HepG2 (cell line): ENCODE results near the gene OSCP1. TPM values are rescaled to one million over a fixed set of nuclear protein-coding genes. Genes with fewer than 3 reads are reported as not detected.

Experiments used
- ATAC-seq: fragments of 200-7000 bp; cut with Tn5 transposase; 3 replicates; pipeline ENCODE4 v1.9.1; 2020; ENCODE audit warnings: mild to moderate bottlenecking, moderate library complexity
- BruUV-seq: library from RNA; stranded (reverse); fragments of 400-500 nt; replicated peaks from 2 replicates; lab custom pipeline; 2021; lab: Mats Ljungman, UMichigan
- CTCF ChIA-PET: fragments of 300-600 bp; formaldehyde crosslinking; extraction: SDS; loops from one replicate; lab custom pipeline; 2021; ENCODE audit warnings: low total read pairs, inconsistent platforms, low intra/inter-chr PET ratio; lab: Yijun Ruan, JAX
- POLR2A ChIA-PET: fragments of 350-600 bp; sonication (Branson Sonifier 250); formaldehyde crosslinking; loops from one replicate; lab custom pipeline; 2020; ENCODE audit warnings: antibody characterized with exemption, inconsistent platforms; lab: Yijun Ruan, JAX
- DNase-seq: peaks from one replicate; pipeline ENCODE4 v3.0.0-alpha.2; 2015; ENCODE audit warnings: low spot score
- FAIRE-seq: peaks from 3 replicates; lab custom pipeline; 2011; peaks lifted over from hg19 to GRCh38; lab: Jason Lieb, UNC
- H2AFZ ChIP-seq: one replicate; pipeline ENCODE4 v1.6.1; 2011; ENCODE audit warnings: low read length, inconsistent platforms
- H3K27ac ChIP-seq: fragments of 300-600 bp; 3 replicates; pipeline ENCODE4 v1.8.0; 2011; ENCODE audit warnings: mixed run types, mild to moderate bottlenecking, mixed read lengths, low read length, inconsistent platforms; ENCODE audit not compliant: insufficient read depth; ENCODE audit errors: extremely low read length
- H3K27me3 ChIP-seq, 2 experiments: fragments of 200-600 bp in 1 of 2; 2 replicates in 1 of 2; 3 replicates in 1 of 2; pipeline versions ENCODE4 v1.6.0 to v1.8.0; 2011; ENCODE audit warnings: low read length in 2 of 2, mild to moderate bottlenecking in 2 of 2, moderate library complexity in 2 of 2, inconsistent platforms in 1 of 2; ENCODE audit not compliant: insufficient read depth in 2 of 2, control insufficient read depth in 1 of 2
- H3K36me3 ChIP-seq, 2 experiments: fragments of 200-600 bp in 1 of 2; replicated peaks in 1 of 2; 2 replicates in 1 of 2; 3 replicates in 1 of 2; pipeline versions ENCODE4 v1.5.1 to v1.8.0; 2011; ENCODE audit warnings: low read length in 2 of 2, inconsistent platforms in 1 of 2; ENCODE audit not compliant: insufficient read depth in 2 of 2, control insufficient read depth in 1 of 2
- H3K4me1 ChIP-seq: 2 replicates; pipeline ENCODE4 v1.5.1; 2012; ENCODE audit warnings: low read length, inconsistent platforms; ENCODE audit not compliant: insufficient read depth
- H3K4me2 ChIP-seq: 2 replicates; pipeline ENCODE4 v1.6.0; 2011; ENCODE audit warnings: low read depth, low read length, inconsistent platforms
- H3K4me3 ChIP-seq, 3 experiments: fragments of 200-600 bp in 1 of 3; sonication (generic), shearing (Covaris generic) in 1 of 3; replicated peaks in 1 of 3; 2 replicates each; pipeline ENCODE4 v1.5.1; 2011 to 2016; ENCODE audit warnings: low read length in 3 of 3, inconsistent platforms in 2 of 3, low read depth in 2 of 3, mild to moderate bottlenecking in 2 of 3, control low read depth in 1 of 3, mixed read lengths in 1 of 3; ENCODE audit not compliant: insufficient read depth in 1 of 3
- H3K79me2 ChIP-seq: one replicate; pipeline ENCODE4 v1.6.1; 2011; ENCODE audit warnings: low read length, inconsistent platforms; ENCODE audit not compliant: insufficient read depth
- H3K9ac ChIP-seq: 2 replicates; pipeline ENCODE4 v1.6.0; 2011; ENCODE audit warnings: mild to moderate bottlenecking, low read depth, low read length, inconsistent platforms; ENCODE audit not compliant: insufficient read depth
- H3K9me3 ChIP-seq: 2 replicates; pipeline ENCODE4 v1.5.1; 2012; ENCODE audit warnings: mild to moderate bottlenecking, low read length
- H4K20me1 ChIP-seq: 2 replicates; pipeline ENCODE4 v1.6.0; 2011; ENCODE audit warnings: inconsistent platforms, mild to moderate bottlenecking, low read length, moderate library complexity; ENCODE audit not compliant: insufficient read depth
- ZNF12 ChIP-seq: sonication (generic); formaldehyde crosslinking; IDR thresholded peaks from 2 replicates; pipeline ENCODE4 v1.5.0; 2020; ENCODE audit warnings: missing genetic modification reagents
- ZNF432 ChIP-seq: sonication (generic); formaldehyde crosslinking; IDR thresholded peaks from 2 replicates; pipeline ENCODE4 v1.5.0; 2020; ENCODE audit warnings: missing genetic modification reagents, mild to moderate bottlenecking, borderline replicate concordance
- WGBS: methylation state at CpG from one replicate; pipeline ENCODE4 v1.1.6; 2017; ENCODE audit warnings: low lambda C conversion rate; 5-methylcytosine and 5-hydroxymethylcytosine counted together
- in situ Hi-C: cut with HindIII; loops from 2 replicates; pipeline ENCODE4 v1.10.0; 2017; ENCODE audit warnings: low pct_unique_long_range_greater_than_20kb; ENCODE audit not compliant: extremely low pct_ligation_motif_present
- intact Hi-C: fragments of 100-400 bp; cut with micrococcal nuclease; formaldehyde crosslinking; loops from one replicate; pipeline ENCODE4 v1.10.0; 2022; ENCODE audit not compliant: unreplicated experiment
- polyA plus RNA-seq, 8 experiments: library from polyadenylated mRNA; depleted of rRNA in 3 of 8; stranded (reverse) in 7 of 8; unstranded in 1 of 8; fragments of >200 nt; fragmentation: Illumina TruSeq in 4 of 8; extraction: Trizol in 4 of 8; gene quantifications; 2 replicates each; pipeline versions ENCODE4 v1.2.1 to v1.2.3, GENCODE V29; 2011 to 2016; ENCODE audit warnings: low read depth in 4 of 8, missing spikeins in 1 of 8, mixed read lengths in 1 of 8; ENCODE audit not compliant: insufficient read depth in 1 of 8
- total RNA-seq, 5 experiments: library from RNA; depleted of rRNA; stranded (reverse); fragments of >200 nt; fragmentation: Illumina TruSeq; extraction: Trizol; gene quantifications; 2 replicates each; pipeline ENCODE4 v1.2.3, GENCODE V29; 2016; ENCODE audit warnings: low read depth in 1 of 5

Gene OSCP1
- total and polyA plus RNA-seq, 2 of the 13 experiments (the other 11 are each of a cell fraction or from before 2014, with no cell fraction given), result 0.60 to 0.84 TPM

DNA sequence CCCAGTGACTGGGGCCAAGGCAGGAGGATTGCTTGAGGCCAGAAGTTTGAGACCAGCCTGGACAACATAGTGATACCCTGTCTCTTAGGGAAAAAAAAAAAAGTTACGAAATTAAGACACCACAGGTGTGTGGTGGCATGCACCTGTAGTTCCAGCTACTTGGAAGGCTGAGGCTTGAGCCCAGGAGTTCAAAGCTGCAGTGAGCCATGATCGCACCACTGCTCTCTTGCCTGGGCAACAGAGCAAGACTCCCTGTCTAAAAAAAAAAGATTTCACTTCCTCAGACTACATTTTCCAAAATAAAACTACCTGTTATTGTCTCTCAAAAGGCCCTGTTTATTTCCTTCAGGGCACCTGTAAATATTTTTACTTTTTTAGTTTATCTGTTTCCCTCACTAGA is 59.8 kb downstream of the OSCP1 start:
- Histone ChIP-seq H3K4me2 (no peak overlapping the region), H3K27ac (no peak overlapping the region), H4K20me1 (no peaks in the 10 kb centered on the region), H3K9me3 (no peaks in the 10 kb centered on the region), H3K79me2 (peaks cover under 1% of the 10 kb centered on the region), H2AFZ (no peak overlapping the region), H3K27me3 (no peaks in the 10 kb centered on the region; a peak in 1 of 5 replicates), H3K9ac (no peak overlapping the region), H3K4me1 (peaks cover 19% of the 10 kb centered on the region), H3K4me3 (no peak overlapping the region), H3K36me3 (peaks cover 6 to 29% of the 10 kb centered on the region in 2 experiments; a peak in 4 of 5 replicates)
- in situ Hi-C loops (no loop called here), intact Hi-C loops (no loop called here)
- no peak for TF ChIP-seq ZNF12
- no peak for DNase-seq
- WGBS, result 94% methylated on average over 2 of the region's 2 CpGs
- ATAC-seq, result no peak
- no peak for FAIRE-seq
- CTCF ChIA-PET, result no interaction called here
- POLR2A ChIA-PET, result interaction anchor here (9.5 kb wide), 1 partner anchor 9 kb away, joined by 391 read pairs; the partner anchor contains the start of gene LSM10
- BruUV-seq, result no TSS peak

GRCh38 chr1:36389999-36390398 is 60.3 kb downstream of the OSCP1 start:
- ChIA-PET POLR2A (interaction anchor here (9.5 kb wide), 1 partner anchor 9 kb away, joined by 391 read pairs; the partner anchor contains the start of gene LSM10), CTCF (no interaction called here)
- no TSS peak for BruUV-seq
- Histone ChIP-seq H2AFZ (no peak overlapping the region), H3K4me3 (no peak overlapping the region), H3K4me2 (no peak overlapping the region), H3K27me3 (no peaks in the 10 kb centered on the region; a peak in 1 of 5 replicates), H3K9me3 (no peaks in the 10 kb centered on the region), H3K36me3 (peaks cover 6 to 29% of the 10 kb centered on the region in 2 experiments; a peak in 4 of 5 replicates), H3K27ac (no peak overlapping the region), H4K20me1 (no peaks in the 10 kb centered on the region; the same call in 1 of the 2 replicates), H3K9ac (no peak overlapping the region), H3K79me2 (peaks cover 4% of the 10 kb centered on the region), H3K4me1 (peaks cover 19% of the 10 kb centered on the region)
- FAIRE-seq (no peak), DNase-seq (no peak), ATAC-seq (no peak)
- in situ Hi-C loops, result no loop called here
- intact Hi-C loops, result no loop called here
- WGBS, result 100% methylated on average over 1 of the region's 1 CpG
- no peak for TF ChIP-seq ZNF432 (CRISPR knock-in tag)
